ENCODE results near the gene TMEM203.
A peak's percentile ranks its signal among the peaks of the same experiment; 100 is the strongest.

TMEM203 gene

DNA sequence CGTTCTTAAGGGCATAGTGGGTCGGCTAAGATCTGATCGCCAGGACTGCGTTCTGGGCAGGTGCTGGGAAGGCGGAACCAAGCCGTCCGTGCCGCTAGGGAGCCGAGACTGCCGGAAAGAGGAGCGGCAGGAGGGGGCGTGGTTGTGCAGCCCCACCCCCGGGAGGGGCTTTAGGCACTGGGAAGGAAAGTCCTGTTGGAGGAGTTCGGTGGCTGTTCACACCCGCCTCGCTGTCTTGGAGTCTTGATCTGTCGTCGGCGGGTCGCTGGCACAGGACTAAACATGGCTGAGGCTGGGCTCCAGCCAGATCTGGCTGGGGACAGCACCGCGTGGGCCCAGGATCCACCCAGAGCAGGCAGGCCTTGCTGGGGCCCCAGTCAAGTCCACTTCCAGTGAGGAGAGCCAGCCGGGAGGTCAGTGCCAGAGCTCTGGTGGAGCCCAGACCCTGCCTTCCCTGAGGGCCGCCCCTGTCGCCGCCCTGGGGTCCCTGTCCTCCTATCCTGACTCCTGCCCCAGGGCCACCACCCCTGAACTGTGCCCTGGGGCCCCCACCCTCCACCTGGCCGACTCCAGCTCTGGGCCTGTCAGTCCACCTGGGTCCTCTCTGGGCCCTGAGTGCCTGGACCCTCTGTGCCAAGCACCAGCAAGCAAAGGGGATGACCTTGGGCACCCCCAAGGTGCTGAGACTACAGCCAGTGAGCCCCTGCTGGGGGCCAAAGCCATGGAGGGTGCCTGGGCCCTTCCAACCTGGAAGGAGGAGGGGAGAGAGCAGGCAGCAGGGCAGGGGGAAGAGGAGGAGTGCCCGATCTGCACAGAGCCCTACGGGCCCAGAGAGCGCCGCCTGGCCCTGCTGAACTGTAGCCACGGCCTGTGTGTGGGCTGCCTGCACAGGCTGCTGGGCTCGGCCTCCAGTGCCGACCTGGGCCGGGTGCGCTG lies 12.1 kb upstream of the TMEM203 start:
- H3K27ac ChIP-seq (ENCODE audit: low read depth, low read length) = no peak overlapping the region
- no peaks in the 10 kb centered on the region for H3K27me3 ChIP-seq (ENCODE audit: control insufficient read depth in 5 of 5, insufficient read depth in 4 of 5, low read length in 5 of 5)
- H3K4me1 ChIP-seq (ENCODE audit: control insufficient read depth in 5 of 5, insufficient read depth in 5 of 5, low read length in 5 of 5) = peaks cover 0 to 29% (median 23%) of the 10 kb centered on the region in 5 donors
- H3K9me3 ChIP-seq (ENCODE audit: control insufficient read depth in 5 of 5, low read length in 5 of 5) = no peaks in the 10 kb centered on the region
- peaks cover 0 to 15% (median 12%) of the 10 kb centered on the region in 5 donors for H3K36me3 ChIP-seq (ENCODE audit: control insufficient read depth in 5 of 5, insufficient read depth in 5 of 5, low read length in 5 of 5)
- H3K4me3 ChIP-seq (ENCODE audit: low read depth in 1 of 5, low read length in 5 of 5) = peak overlapping the region; percentile 17 to 63 (median 44)
- H3K9ac ChIP-seq (ENCODE audit: low read length in 5 of 5) = peak overlapping the region in 3 of 5 donors; percentile 17 to 77 (median 57)

DNA sequence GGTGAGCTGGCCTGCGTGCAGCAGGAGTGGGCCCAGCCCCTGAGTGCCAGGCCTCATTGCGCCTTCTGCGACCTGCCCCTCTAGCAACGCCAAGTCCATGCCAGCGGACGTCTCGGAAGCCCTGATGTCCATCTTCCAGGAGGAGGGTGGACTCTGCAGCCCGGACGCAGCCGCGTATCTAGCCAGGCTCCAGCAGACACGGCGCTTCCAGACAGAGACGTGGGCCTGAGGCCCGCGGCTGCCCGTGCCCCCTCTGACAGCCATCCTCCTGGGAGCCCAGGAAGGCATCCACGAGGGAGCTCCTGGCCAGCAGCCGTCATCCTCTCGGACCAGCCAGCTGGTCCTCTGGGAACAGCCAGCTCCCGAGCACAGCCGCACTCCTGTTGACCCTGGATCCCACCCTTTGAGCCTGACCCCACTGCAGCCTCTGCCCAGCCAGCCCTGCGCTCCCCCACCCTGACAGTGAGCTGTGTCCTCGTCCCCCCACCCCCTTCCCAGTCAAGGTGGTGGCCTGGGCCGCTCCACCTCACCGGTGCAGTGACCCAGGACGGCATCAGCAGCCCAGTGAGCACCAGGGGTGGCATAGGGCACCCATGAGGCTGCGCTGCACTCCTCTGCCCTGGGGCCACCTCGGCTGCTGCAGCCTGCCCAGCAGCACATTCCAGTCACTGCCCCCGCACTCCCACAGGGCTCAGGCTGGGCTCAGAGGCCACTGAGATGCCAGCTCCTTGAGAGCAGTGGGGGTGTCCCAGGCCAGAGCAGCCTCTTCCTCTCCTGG lies 10.9 kb upstream of the TMEM203 start:
- Histone ChIP-seq H3K27ac (ENCODE audit: low read depth, low read length) (no peak overlapping the region), H3K9me3 (ENCODE audit: control insufficient read depth in 5 of 5, low read length in 5 of 5) (no peaks in the 10 kb centered on the region), H3K36me3 (ENCODE audit: control insufficient read depth in 5 of 5, insufficient read depth in 5 of 5, low read length in 5 of 5) (peaks cover 0 to 15% (median 12%) of the 10 kb centered on the region in 5 donors), H3K27me3 (ENCODE audit: control insufficient read depth in 5 of 5, insufficient read depth in 4 of 5, low read length in 5 of 5) (no peaks in the 10 kb centered on the region), H3K9ac (ENCODE audit: low read length in 5 of 5) (no peak overlapping the region), H3K4me3 (ENCODE audit: low read depth in 1 of 5, low read length in 5 of 5) (no peak overlapping the region), H3K4me1 (ENCODE audit: control insufficient read depth in 5 of 5, insufficient read depth in 5 of 5, low read length in 5 of 5) (peaks cover 0 to 24% (median 19%) of the 10 kb centered on the region in 5 donors)

DNA sequence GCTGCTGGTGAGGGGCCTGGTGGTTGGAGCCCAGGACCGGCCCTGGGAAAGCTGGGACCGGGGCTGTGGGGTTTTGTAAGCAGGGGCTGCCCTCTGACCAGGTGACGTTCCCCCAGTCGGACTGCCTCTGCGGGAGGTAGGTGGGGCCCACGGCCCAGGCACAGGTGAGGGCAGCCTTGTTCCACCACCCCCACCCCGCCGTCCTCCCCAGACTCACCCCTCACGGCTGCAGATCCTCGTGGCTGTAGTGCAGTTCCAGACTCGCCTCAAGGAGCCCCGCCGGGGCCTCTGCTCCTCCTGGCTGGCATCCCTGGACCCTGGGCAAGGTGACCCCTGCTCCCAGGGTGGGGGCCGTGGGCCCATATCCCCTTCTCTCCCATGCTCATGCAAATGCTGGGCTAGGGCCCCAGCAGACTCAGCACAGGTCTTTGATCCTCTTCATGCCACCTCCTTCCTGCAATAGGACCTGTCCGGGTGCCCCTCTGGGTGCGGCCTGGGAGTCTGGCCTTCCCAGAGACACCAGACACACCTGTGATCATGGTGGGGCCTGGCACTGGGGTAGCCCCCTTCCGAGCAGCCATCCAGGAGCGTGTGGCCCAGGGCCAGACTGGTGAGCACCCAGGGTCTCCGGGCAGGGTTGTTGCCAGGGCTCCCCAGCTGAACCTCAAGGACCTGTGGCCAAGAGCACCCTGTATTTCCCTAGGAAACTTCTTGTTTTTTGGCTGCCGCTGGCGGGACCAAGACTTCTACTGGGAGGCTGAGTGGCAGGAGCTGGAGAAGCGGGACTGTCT lies 9.9 kb upstream of the TMEM203 start:
- H3K9me3 ChIP-seq (ENCODE audit: control insufficient read depth in 5 of 5, low read length in 5 of 5) = no peaks in the 10 kb centered on the region
- H3K27me3 ChIP-seq (ENCODE audit: control insufficient read depth in 5 of 5, insufficient read depth in 4 of 5, low read length in 5 of 5) = no peaks in the 10 kb centered on the region
- H3K9ac ChIP-seq (ENCODE audit: low read length in 5 of 5) = no peak overlapping the region
- H3K4me1 ChIP-seq (ENCODE audit: control insufficient read depth in 5 of 5, insufficient read depth in 5 of 5, low read length in 5 of 5) = peaks cover 0 to 24% (median 18%) of the 10 kb centered on the region in 5 donors
- no peak overlapping the region for H3K4me3 ChIP-seq (ENCODE audit: low read depth in 1 of 5, low read length in 5 of 5)
- H3K27ac ChIP-seq (ENCODE audit: low read depth, low read length) = no peak overlapping the region
- peaks cover 0 to 15% (median 12%) of the 10 kb centered on the region in 5 donors for H3K36me3 ChIP-seq (ENCODE audit: control insufficient read depth in 5 of 5, insufficient read depth in 5 of 5, low read length in 5 of 5)

DNA sequence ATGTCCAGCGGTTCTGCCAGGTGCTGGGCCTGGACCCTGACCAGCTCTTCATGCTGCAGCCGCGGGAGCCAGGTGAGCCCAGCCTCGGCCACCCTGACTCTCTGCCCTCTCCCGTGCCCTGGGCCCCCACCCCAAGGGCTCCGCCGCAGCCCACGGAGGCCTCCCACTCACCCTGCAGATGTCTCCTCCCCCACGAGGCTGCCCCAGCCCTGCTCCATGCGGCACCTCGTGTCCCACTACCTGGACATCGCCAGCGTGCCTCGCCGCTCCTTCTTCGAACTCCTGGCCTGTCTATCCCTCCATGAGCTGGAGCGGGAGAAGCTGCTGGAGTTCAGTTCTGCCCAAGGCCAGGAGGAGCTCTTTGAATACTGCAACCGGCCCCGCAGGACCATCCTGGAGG lies 9.2 kb upstream of the TMEM203 start:
- Histone ChIP-seq H3K36me3 (ENCODE audit: control insufficient read depth in 5 of 5, insufficient read depth in 5 of 5, low read length in 5 of 5) (peaks cover 0 to 16% (median 12%) of the 10 kb centered on the region in 5 donors), H3K4me1 (ENCODE audit: control insufficient read depth in 5 of 5, insufficient read depth in 5 of 5, low read length in 5 of 5) (peaks cover 0 to 24% (median 18%) of the 10 kb centered on the region in 5 donors)

DNA sequence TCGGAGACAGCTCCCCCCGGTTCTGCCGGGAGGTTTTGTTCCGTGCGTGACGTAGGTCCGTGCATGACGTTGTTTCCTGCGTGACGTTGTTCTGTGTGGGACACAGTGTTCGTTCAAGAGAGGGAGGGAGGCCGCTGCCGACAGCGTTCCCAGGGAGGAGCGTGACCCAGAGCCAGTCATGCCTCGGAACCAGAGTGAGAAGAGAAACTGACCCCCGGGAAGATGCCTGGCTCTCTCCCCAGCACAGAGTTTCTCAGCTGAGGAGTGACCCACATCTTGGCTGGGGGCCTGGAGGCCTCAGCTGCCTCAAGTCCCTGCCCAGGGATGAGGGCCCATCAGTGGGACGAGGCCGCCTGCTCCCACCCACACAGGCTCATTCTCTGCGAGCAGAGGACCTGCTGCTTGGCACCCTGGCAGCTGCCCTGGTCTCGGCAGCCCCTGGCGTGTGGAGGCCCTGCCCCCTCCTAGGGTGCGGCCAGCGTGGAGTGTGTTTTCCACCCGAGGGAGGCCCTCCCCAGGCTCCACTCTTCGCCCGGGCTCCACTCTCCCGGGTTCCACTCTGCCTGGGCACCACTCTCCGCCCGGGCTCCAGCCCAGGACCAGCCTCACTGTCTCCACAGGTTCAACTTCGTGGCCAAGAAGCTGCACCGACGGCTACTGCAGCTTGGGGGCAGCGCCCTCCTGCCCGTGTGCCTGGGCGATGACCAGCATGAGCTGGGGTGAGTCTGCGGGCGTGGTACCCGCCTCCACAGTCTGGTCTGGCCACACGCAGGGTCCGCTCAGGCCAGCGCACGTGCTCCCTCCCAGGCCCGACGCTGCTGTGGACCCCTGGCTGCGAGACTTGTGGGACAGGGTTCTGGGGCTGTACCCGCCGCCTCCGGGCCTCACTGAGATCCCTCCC lies 8.0 kb upstream of the TMEM203 start:
- H3K36me3 ChIP-seq (ENCODE audit: control insufficient read depth in 5 of 5, insufficient read depth in 5 of 5, low read length in 5 of 5) = peaks cover 0 to 22% (median 12%) of the 10 kb centered on the region in 5 donors
- no peak overlapping the region for H3K27ac ChIP-seq (ENCODE audit: low read depth, low read length)
- no peak overlapping the region for H3K9ac ChIP-seq (ENCODE audit: low read length in 5 of 5)
- no peaks in the 10 kb centered on the region for H3K9me3 ChIP-seq (ENCODE audit: control insufficient read depth in 5 of 5, low read length in 5 of 5)
- H3K4me1 ChIP-seq (ENCODE audit: control insufficient read depth in 5 of 5, insufficient read depth in 5 of 5, low read length in 5 of 5) = peaks cover 0 to 19% (median 17%) of the 10 kb centered on the region in 5 donors
- H3K27me3 ChIP-seq (ENCODE audit: control insufficient read depth in 5 of 5, insufficient read depth in 4 of 5, low read length in 5 of 5) = no peaks in the 10 kb centered on the region
- H3K4me3 ChIP-seq (ENCODE audit: low read depth in 1 of 5, low read length in 5 of 5) = no peak overlapping the region

More for the DNA sequence above, 9.2 kb upstream of the TMEM203 start:
- Histone ChIP-seq H3K9me3 (ENCODE audit: control insufficient read depth in 5 of 5, low read length in 5 of 5) (no peaks in the 10 kb centered on the region), H3K9ac (ENCODE audit: low read length in 5 of 5) (no peak overlapping the region), H3K27me3 (ENCODE audit: control insufficient read depth in 5 of 5, insufficient read depth in 4 of 5, low read length in 5 of 5) (no peaks in the 10 kb centered on the region), H3K4me3 (ENCODE audit: low read depth in 1 of 5, low read length in 5 of 5) (no peak overlapping the region), H3K27ac (ENCODE audit: low read depth, low read length) (no peak overlapping the region)

DNA sequence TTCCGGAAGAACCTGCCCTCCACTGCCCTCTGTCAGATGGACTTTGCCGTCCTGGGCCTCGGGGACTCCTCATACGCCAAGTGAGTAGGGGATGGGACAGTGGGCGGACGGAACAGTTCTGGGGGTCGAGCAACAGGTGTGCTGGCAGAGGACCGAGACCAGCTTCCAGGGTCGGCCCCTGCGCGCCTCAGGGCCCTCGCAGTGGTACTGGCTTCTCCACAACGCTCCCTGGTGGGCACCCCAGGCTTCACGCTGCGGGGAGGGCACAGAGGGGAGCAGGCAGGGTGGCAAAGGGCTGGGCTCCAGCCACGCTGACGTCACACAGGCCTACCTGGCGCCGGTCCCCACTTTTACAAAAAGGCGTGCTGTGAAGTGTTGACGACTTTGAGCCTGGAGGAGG lies 7.1 kb upstream of the TMEM203 start:
- peaks cover 0 to 10% (median 8%) of the 10 kb centered on the region in 5 donors for H3K4me1 ChIP-seq (ENCODE audit: control insufficient read depth in 5 of 5, insufficient read depth in 5 of 5, low read length in 5 of 5)
- H3K27me3 ChIP-seq (ENCODE audit: control insufficient read depth in 5 of 5, insufficient read depth in 4 of 5, low read length in 5 of 5) = no peaks in the 10 kb centered on the region
- no peak overlapping the region for H3K9ac ChIP-seq (ENCODE audit: low read length in 5 of 5)
- no peaks in the 10 kb centered on the region for H3K9me3 ChIP-seq (ENCODE audit: control insufficient read depth in 5 of 5, low read length in 5 of 5)
- H3K4me3 ChIP-seq (ENCODE audit: low read depth in 1 of 5, low read length in 5 of 5) = no peak overlapping the region
- H3K36me3 ChIP-seq (ENCODE audit: control insufficient read depth in 5 of 5, insufficient read depth in 5 of 5, low read length in 5 of 5) = peaks cover 0 to 22% (median 12%) of the 10 kb centered on the region in 5 donors
- no peak overlapping the region for H3K27ac ChIP-seq (ENCODE audit: low read depth, low read length)

DNA sequence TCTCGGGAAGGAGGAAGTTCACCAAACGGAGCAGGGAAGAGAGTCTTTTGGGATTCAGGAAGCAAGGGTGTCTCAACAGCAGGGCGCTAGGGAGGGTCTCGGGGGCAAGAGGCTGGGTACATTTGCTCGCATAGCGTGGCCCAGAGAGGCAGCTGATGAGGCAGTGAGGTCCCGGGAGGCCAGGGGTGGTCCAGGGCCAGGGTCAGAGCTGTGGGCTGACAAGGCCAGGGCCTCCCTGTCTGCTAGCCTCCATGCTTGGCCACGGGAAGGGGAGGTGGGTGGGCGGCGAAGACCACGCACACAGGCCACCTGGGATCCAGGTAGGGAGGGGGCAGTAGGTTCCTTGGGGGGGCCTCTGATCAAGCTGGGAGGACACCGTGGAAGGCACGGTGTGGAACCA lies 6.1 kb upstream of the TMEM203 start:
- no peak overlapping the region for H3K27ac ChIP-seq (ENCODE audit: low read depth, low read length)
- H3K36me3 ChIP-seq (ENCODE audit: control insufficient read depth in 5 of 5, insufficient read depth in 5 of 5, low read length in 5 of 5) = peaks cover 0 to 20% (median 12%) of the 10 kb centered on the region in 5 donors
- no peaks in the 10 kb centered on the region for H3K27me3 ChIP-seq (ENCODE audit: control insufficient read depth in 5 of 5, insufficient read depth in 4 of 5, low read length in 5 of 5)
- H3K4me1 ChIP-seq (ENCODE audit: control insufficient read depth in 5 of 5, insufficient read depth in 5 of 5, low read length in 5 of 5) = peaks cover 3 to 8% (median 5%) of the 10 kb centered on the region in 5 donors
- H3K9ac ChIP-seq (ENCODE audit: low read length in 5 of 5) = no peak overlapping the region
- H3K9me3 ChIP-seq (ENCODE audit: control insufficient read depth in 5 of 5, low read length in 5 of 5) = no peaks in the 10 kb centered on the region
- no peak overlapping the region for H3K4me3 ChIP-seq (ENCODE audit: low read depth in 1 of 5, low read length in 5 of 5)

DNA sequence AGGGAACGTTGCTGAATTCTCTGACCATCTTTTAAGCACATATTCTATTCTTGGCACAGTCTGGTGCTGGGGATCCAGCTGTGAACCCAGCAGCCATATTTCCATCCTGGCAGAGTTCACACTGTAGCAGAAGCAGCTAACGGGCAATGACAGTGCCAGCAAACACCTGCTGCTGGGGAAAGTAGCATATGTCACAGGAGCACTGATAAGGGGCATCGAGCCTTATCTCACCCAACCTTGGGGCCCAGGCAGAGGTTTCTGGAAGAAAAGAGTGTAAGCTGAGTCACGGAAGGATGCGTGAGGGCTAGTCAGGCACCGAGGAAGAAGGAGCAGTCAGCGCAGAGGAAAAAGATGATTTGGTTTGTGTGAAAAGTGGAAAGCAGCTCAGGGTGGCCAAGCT lies 1.2 kb upstream of the TMEM203 start:
- peak overlapping the region in 3 of 5 donors; percentile 25 to 97 (median 94) for H3K9ac ChIP-seq (ENCODE audit: low read length in 5 of 5)
- H3K36me3 ChIP-seq (ENCODE audit: control insufficient read depth in 5 of 5, insufficient read depth in 5 of 5, low read length in 5 of 5) = peaks cover 0 to 7% (median 2%) of the 10 kb centered on the region in 5 donors
- H3K27me3 ChIP-seq (ENCODE audit: control insufficient read depth in 5 of 5, insufficient read depth in 4 of 5, low read length in 5 of 5) = no peaks in the 10 kb centered on the region
- peaks cover 16 to 45% (median 44%) of the 10 kb centered on the region in 5 donors for H3K4me1 ChIP-seq (ENCODE audit: control insufficient read depth in 5 of 5, insufficient read depth in 5 of 5, low read length in 5 of 5)
- no peak overlapping the region for H3K27ac ChIP-seq (ENCODE audit: low read depth, low read length)
- H3K4me3 ChIP-seq (ENCODE audit: low read depth in 1 of 5, low read length in 5 of 5) = peak overlapping the region in 3 of 5 donors; percentile 83 to 97 (median 96)
- no peaks in the 10 kb centered on the region for H3K9me3 ChIP-seq (ENCODE audit: control insufficient read depth in 5 of 5, low read length in 5 of 5)

DNA sequence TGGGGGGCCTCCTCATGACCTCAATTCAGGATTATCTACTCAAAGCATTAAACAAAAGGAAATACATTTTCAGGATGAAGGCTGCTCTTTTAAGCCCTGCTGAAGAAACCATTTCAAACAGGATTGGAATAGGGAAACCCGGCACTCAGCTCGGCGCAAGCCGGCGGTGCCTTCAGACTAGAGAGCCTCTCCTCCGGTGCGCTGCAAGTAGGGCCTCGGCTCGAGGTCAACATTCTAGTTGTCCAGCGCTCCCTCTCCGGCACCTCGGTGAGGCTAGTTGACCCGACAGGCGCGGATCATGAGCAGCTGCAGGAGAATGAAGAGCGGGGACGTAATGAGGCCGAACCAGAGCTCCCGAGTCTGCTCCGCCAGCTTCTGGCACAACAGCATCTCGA lies 720 bp downstream of the TMEM203 start:
- Histone ChIP-seq H3K4me1 (ENCODE audit: control insufficient read depth in 5 of 5, insufficient read depth in 5 of 5, low read length in 5 of 5) (peaks cover 16 to 55% (median 54%) of the 10 kb centered on the region in 5 donors), H3K27me3 (ENCODE audit: control insufficient read depth in 5 of 5, insufficient read depth in 4 of 5, low read length in 5 of 5) (no peaks in the 10 kb centered on the region), H3K9ac (ENCODE audit: low read length in 5 of 5) (peak overlapping the region; percentile 68 to 94 (median 92)), H3K27ac (ENCODE audit: low read depth, low read length) (peak overlapping the region; percentile 78), H3K9me3 (ENCODE audit: control insufficient read depth in 5 of 5, low read length in 5 of 5) (no peaks in the 10 kb centered on the region), H3K36me3 (ENCODE audit: control insufficient read depth in 5 of 5, insufficient read depth in 5 of 5, low read length in 5 of 5) (peaks cover 0 to 7% (median 2%) of the 10 kb centered on the region in 5 donors), H3K4me3 (ENCODE audit: low read depth in 1 of 5, low read length in 5 of 5) (peak overlapping the region; percentile 76 to 97 (median 96))
